ENCODE measurements around the gene PXDN. TPM values are rescaled to one million over a fixed set of nuclear protein-coding genes. Genes with fewer than 3 reads are reported as not detected.
A peak's percentile ranks its signal among the peaks of the same experiment; 100 is the strongest.

PXDN gene
- total and polyA plus RNA-seq, 2 experiments from 2014 or later: 85.7 to 129 TPM

DNA sequence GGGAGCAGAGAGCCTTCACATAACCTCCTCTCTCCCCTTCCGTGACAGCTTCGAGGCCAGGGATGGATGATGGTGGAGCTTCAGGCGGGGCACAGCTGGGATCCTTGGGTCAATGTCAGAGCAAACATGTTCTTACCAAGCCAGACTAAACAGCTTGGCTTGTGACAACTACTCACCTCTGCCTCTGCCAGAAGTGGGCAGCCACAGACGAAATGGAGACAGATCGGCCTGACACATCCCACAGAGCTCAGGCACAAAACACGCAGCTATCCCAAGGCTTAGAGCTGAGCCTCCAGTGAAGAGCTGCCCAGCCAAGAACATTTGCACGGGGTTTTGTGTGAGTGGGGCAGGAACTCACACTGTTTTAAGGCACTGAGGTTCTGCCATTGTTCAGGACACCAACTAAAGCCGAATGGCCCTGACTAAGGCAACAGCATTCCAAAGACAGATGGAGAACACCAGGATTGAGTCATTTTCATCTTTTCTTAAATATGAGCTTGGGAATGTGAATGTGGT, 12.8 kb downstream of the PXDN start:
- no peak overlapping the region for H3K27ac ChIP-seq
- peaks cover 3% of the 10 kb centered on the region for H3K9me3 ChIP-seq (ENCODE audit: low read depth)
- no peaks in the 10 kb centered on the region for H3K27me3 ChIP-seq
- TF ChIP-seq, protein P1, sequence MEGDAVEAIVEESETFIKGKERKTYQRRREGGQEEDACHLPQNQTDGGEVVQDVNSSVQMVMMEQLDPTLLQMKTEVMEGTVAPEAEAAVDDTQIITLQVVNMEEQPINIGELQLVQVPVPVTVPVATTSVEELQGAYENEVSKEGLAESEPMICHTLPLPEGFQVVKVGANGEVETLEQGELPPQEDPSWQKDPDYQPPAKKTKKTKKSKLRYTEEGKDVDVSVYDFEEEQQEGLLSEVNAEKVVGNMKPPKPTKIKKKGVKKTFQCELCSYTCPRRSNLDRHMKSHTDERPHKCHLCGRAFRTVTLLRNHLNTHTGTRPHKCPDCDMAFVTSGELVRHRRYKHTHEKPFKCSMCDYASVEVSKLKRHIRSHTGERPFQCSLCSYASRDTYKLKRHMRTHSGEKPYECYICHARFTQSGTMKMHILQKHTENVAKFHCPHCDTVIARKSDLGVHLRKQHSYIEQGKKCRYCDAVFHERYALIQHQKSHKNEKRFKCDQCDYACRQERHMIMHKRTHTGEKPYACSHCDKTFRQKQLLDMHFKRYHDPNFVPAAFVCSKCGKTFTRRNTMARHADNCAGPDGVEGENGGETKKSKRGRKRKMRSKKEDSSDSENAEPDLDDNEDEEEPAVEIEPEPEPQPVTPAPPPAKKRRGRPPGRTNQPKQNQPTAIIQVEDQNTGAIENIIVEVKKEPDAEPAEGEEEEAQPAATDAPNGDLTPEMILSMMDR (IDR thresholded peaks at IDR 0.05; ENCODE audit: low read depth, low read length): no peak
- peaks cover 30% of the 10 kb centered on the region for H3K4me1 ChIP-seq (ENCODE audit: low read depth)
- no peak overlapping the region for H3K4me3 ChIP-seq
- no peak for DNase-seq (ENCODE audit: low read depth in 1 of 2, low spot score in 1 of 2)
- no peaks in the 10 kb centered on the region for H3K36me3 ChIP-seq

DNA sequence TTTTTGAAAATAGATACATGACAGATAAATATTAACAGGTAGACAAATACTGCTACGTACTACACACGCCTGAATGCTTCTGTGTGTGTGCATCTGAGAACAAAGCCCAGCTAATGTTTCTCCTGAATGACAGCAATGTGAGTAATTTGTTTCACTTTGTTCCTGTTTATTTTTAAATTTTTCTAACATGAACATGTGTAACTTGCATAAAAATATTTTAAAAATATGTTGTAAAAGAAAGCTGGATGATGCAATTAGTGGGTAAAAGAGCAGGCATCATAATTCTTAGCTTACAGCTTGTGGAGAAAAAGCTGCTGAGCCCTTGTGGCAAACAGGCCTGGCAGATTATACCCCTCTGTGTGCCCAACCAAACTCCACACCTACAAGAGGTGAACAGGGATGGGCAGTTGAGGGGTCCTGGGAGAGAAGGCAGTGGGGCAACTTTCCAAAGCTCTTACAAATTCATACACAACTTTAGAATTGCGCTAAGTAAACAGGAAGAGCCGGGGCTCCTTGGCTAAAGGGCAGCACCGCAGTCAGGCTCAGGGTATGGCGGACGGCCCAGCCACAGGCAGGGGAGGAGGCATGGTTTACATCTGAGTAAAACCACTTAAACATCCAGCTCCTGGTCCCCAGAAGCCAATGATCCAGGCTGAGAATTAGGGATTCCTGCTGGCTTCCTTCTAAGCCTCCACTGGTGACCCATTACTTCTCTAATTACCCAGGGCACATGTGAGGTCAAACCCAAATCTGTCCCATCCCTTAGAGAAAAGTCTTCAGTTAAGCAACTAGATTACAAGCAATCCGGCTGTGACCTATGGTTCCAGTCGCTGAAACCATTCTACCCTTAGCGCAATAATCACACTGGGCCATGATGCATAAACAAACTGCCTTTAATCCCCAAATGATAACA, 14.0 kb downstream of the PXDN start:
- peak in 1 of 2 donors; percentile 86 for DNase-seq (ENCODE audit: low read depth in 1 of 2, low spot score in 1 of 2)
- peaks cover 30% of the 10 kb centered on the region for H3K4me1 ChIP-seq (ENCODE audit: low read depth)
- TF ChIP-seq, protein P1 (IDR thresholded peaks at IDR 0.05; ENCODE audit: low read depth, low read length): no peak
- H3K36me3 ChIP-seq: no peaks in the 10 kb centered on the region
- no peak overlapping the region for H3K4me3 ChIP-seq
- no peaks in the 10 kb centered on the region for H3K27me3 ChIP-seq
- peak overlapping the region; percentile 27 for H3K27ac ChIP-seq
- no peaks in the 10 kb centered on the region for H3K9me3 ChIP-seq (ENCODE audit: low read depth)

DNA sequence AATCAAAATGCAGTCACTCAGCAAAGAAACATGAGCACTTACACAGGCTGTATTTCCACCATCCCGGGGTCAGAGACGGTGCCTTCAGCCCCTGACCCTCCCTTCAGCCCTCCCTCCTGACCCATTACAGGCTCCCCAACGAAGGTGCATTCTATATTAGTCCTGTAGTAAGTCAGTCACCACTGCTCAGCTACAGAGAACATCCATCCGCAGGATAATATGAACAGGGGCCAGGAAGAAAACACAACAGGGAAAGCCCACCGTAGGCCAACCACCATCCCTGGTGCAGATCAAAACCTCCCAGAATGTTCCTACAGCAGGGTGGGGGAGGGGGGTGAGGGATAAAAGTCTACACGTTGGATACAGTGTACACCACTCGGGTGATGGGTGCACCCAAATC, 15.1 kb downstream of the PXDN start:
- no peaks in the 10 kb centered on the region for H3K27me3 ChIP-seq
- peak overlapping the region; percentile 18 for H3K27ac ChIP-seq
- TF ChIP-seq, protein P1 (IDR thresholded peaks at IDR 0.05; ENCODE audit: low read depth, low read length): no peak
- H3K4me1 ChIP-seq (ENCODE audit: low read depth): peaks cover 30% of the 10 kb centered on the region
- H3K36me3 ChIP-seq: no peaks in the 10 kb centered on the region
- DNase-seq (ENCODE audit: low read depth in 1 of 2, low spot score in 1 of 2): no peak
- no peaks in the 10 kb centered on the region for H3K9me3 ChIP-seq (ENCODE audit: low read depth)
- no peak overlapping the region for H3K4me3 ChIP-seq

DNA sequence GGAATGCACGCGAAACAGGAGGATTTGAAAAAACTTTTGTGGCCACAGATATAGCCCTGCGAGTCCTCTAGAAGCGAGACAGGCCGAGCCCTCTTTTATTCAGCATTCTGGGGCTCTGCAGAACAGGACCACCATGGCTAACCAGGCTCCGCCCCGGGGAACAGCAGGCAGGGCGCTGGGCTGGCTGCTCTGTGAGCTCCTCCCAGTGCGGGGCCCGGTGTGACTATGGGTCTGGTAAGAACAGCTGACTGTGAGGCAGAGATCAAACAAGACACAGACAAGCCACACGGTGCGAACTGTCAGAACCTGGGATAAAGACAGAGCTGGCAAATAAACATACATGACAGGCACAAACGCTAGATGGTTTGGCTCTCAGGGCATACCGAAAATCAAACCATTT, 15.5 kb downstream of the PXDN start:
- no peaks in the 10 kb centered on the region for H3K36me3 ChIP-seq
- TF ChIP-seq, protein P1 (IDR thresholded peaks at IDR 0.05; ENCODE audit: low read depth, low read length): no peak
- H3K9me3 ChIP-seq (ENCODE audit: low read depth): no peaks in the 10 kb centered on the region
- peak overlapping the region; percentile 18 for H3K27ac ChIP-seq
- H3K27me3 ChIP-seq: no peaks in the 10 kb centered on the region
- DNase-seq (ENCODE audit: low read depth in 1 of 2, low spot score in 1 of 2): peak; percentile 21 to 74
- peaks cover 30% of the 10 kb centered on the region for H3K4me1 ChIP-seq (ENCODE audit: low read depth)
- H3K4me3 ChIP-seq: no peak overlapping the region

DNA sequence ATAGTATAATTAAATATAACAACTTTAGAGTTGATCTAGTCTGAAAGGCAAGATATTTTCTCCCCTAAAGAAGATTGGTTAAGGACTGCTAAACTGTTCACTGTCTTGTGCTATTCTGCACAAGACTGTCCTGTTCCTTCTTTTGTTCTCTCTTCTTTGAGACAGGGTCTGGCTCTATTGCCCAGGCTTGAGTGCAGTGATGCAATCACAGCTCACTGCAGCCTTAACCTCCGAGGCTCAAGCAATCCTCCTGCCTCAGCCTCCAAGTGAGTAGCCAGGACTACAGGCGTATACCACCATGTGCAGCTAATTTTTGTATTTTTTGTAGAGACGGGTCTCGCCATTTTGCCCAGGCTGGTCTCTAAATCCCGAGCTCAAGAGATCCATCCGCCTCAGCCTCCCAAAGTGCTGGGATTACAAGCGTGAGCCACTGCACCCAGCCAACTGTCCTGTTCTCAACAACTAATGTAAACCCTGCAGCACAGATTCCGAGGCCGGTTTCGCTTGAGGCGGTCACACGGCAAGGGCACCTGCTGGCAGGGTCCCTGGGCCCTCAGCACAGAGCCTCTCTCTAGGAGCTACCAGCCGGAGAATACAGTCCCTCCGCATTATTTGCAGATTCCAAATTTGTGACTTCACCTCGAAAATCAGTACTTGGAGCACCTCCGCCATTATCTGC, 16.4 kb downstream of the PXDN start:
- Histone ChIP-seq H3K27me3 (no peaks in the 10 kb centered on the region), H3K4me3 (no peak overlapping the region), H3K36me3 (no peaks in the 10 kb centered on the region), H3K27ac (no peak overlapping the region), H3K9me3 (ENCODE audit: low read depth) (no peaks in the 10 kb centered on the region), H3K4me1 (ENCODE audit: low read depth) (peaks cover 30% of the 10 kb centered on the region)
- DNase-seq (ENCODE audit: low read depth in 1 of 2, low spot score in 1 of 2): no peak
- TF ChIP-seq, protein P1 (IDR thresholded peaks at IDR 0.05; ENCODE audit: low read depth, low read length): no peak
